Measurements from ENCODE around the gene CUX1. TPM values are rescaled to one million over a fixed set of nuclear protein-coding genes. Genes with fewer than 3 reads are reported as not detected.

The CUX1 gene
- total and polyA plus RNA-seq, 12 donors = 34.5 to 176 (median 145) TPM

DNA sequence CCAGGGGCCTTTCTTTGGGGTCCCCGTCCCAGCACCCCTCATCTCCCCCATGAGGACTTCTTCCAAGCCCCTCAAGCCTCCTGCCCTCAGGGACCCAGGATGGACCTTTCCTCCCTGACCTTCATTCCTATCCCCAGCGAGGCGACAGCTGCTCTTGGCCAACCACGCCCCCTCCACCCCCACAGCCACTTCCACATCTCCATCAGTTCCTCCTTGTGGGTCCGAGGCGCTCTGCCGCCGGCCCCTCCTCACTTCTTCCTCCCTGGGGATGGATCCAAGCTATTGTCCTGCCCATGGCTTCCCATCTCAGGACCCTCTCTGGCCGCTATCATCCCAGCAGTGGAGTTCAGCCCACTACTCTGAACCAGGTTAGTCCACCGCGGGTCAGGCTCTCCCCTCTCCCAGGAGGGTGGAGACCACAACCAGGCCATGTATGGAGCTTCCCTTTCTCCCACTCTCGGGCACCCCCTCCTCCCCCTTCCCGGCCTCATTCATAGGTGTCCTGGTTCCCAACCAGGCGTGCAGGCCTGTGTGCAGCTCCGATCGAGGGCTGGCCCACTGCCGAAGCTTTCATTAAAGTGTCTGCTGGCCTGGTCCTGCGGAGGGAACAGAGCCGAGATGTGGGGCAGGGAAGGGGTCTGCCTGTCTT, 467.6 kb downstream of the CUX1 start:
- TF ChIP-seq, protein P1, sequence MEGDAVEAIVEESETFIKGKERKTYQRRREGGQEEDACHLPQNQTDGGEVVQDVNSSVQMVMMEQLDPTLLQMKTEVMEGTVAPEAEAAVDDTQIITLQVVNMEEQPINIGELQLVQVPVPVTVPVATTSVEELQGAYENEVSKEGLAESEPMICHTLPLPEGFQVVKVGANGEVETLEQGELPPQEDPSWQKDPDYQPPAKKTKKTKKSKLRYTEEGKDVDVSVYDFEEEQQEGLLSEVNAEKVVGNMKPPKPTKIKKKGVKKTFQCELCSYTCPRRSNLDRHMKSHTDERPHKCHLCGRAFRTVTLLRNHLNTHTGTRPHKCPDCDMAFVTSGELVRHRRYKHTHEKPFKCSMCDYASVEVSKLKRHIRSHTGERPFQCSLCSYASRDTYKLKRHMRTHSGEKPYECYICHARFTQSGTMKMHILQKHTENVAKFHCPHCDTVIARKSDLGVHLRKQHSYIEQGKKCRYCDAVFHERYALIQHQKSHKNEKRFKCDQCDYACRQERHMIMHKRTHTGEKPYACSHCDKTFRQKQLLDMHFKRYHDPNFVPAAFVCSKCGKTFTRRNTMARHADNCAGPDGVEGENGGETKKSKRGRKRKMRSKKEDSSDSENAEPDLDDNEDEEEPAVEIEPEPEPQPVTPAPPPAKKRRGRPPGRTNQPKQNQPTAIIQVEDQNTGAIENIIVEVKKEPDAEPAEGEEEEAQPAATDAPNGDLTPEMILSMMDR (IDR thresholded peaks at IDR 0.05) = no peak
- 45 to 53% methylated on average over 19 of the region's 19 CpGs for WGBS, 2 donors
- peak in 4 of 8 donors; percentile 20 to 43 (median 33) for ATAC-seq
- Histone ChIP-seq H3K9me3 (no peaks in the 10 kb centered on the region), H3K27me3 (no peaks in the 10 kb centered on the region), H3K27ac (peak overlapping the region in 6 of 10 donors; percentile 90 to 97 (median 94)), H3K4me3 (peak overlapping the region in 8 of 10 donors; percentile 6 to 95 (median 80)), H3K36me3 (no peaks in the 10 kb centered on the region), H3K4me1 (peaks cover 9 to 40% (median 30%) of the 10 kb centered on the region in 9 donors)
- DNase-seq = peak; percentile 50 to 60
- intact Hi-C loops (cut with DNase I) = loop anchor here in 2 of 10 donors (5.0 to 10.0 kb wide), 3 partner anchors 107 to 1410 kb away; partner anchors contain the start of genes ALKBH4 (in 1 of the 2), LRWD1 (in 1 of the 2) and SRRT (in 1 of the 2)

DNA sequence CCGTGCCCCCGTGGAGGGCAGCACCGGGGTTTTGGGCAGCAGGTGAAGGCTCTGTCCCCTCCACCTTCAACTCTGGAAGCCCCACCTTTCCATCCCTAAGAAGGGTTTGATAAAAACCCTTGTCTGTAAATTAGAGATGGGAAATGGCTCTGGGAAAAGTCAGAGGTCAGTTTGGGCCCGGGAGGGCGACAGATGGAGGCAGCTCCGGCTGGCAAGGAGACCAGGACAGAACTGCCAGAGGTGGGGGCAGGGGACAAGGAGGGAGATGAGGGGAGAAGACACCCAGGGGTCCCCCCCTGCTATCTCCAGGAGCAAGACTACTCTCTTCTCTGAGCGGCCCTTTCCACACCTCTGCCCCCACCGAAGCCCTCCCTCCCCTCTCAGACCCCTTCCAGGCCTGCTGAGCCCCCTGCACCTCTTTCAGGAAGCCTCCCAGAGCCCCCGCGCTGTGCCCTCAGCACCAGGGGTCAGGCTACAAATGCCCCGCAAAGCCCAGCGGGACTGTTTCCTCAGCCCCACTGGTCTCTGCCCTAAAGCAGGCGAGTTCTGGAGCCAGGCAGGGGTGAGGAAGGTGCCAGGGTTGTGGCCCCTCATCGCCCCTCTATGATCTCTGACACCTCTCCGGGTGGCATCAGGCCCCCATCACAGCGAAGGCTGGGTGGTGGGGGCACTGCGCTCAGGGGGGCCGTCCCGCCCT, 468.3 kb downstream of the CUX1 start:
- Histone ChIP-seq H3K36me3 (no peaks in the 10 kb centered on the region), H3K27me3 (no peaks in the 10 kb centered on the region), H3K9me3 (no peaks in the 10 kb centered on the region), H3K4me3 (peak overlapping the region in 9 of 10 donors; percentile 71 to 97 (median 88)), H3K27ac (peak overlapping the region; percentile 68 to 97 (median 92)), H3K4me1 (peaks cover 9 to 40% (median 30%) of the 10 kb centered on the region in 9 donors)
- intact Hi-C loops (cut with DNase I) = loop anchor here in 1 of 10 donors (2.0 to 10.0 kb wide), 3 partner anchors 105 to 1411 kb away; partner anchors contain the start of genes ALKBH4, LRWD1 and SRRT
- WGBS, 2 donors = 35 to 45% methylated on average over 19 of the region's 19 CpGs
- DNase-seq (no peak), ATAC-seq (peak in 3 of 8 donors; percentile 1 to 2 (median 1))
- TF ChIP-seq, protein P1 (IDR thresholded peaks at IDR 0.05) = no peak

DNA sequence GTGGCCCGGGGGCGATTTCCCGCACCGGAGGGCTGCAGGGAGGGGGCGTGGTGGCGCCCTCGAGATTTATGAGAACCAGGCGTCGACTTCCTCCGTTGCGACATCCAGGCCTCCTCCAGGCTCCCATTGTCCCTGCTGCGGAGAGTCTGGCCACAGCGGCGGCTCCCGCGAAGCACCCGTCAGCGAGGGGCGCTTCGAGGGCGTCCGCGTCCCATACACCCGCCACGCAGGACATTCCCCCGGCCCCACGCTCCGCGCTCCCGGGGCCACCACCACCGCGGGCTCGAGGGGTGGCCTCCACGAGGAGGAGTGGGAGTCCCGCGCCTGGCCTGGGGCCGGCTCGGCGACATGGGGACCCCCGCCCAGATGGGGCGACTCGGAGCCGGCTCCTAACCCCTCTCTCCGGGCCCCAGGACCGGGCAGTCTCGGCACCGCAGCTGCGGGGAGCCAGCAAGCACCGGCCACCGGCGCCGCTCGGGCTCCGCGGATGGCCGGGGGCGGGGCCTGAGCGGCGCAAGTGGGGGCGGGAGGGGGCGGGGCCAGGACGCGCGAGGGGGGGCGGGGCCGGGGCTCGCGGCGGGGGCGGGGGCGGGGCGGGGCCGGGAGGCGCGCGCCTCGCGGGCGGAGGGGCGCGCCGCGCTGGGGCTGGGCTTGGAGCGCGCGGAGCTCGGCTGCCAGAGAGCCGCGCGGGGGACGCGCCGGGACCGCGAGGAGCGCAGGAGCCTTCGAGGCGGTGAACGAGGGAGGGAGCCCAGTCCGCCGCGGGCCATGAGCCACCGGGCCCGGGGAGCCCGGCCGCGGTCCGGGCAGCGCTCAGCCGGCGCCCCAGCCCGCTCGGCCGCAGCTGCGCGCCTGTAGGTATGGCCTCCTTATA, 469.0 kb downstream of the CUX1 start, which contains the start of gene SH2B2:
SH2B2 (plus strand) TSS at position 632 of the 874 bp plus-strand sequence. CDS start 13,683 bp downstream, outside the sequence.
- peak within 1 kb of the TSS; percentile 72 to 97 (median 88) for H3K4me3 ChIP-seq
- intact Hi-C loops (cut with DNase I) = loop anchor here in 1 of 10 donors (2.0 to 10.0 kb wide), 3 partner anchors 104 to 1412 kb away; partner anchors contain the start of genes ALKBH4, LRWD1 and SRRT
- 1 to 2% methylated on average over 38 to 104 of the region's 116 CpGs for WGBS, 2 donors
- TF ChIP-seq, protein P1 (IDR thresholded peaks at IDR 0.05) = peak in 1 of 9 donors; percentile 12
- peaks cover 9 to 40% (median 30%) of the 10 kb centered on the region in 9 donors for H3K4me1 ChIP-seq
- H3K27me3 ChIP-seq = no peaks in the 10 kb centered on the region
- peak; percentile 71 to 73 for DNase-seq
- ATAC-seq = peak; percentile 67 to 81 (median 79)
- H3K27ac ChIP-seq = peak within 1 kb of the TSS; percentile 68 to 97 (median 92)
- H3K36me3 ChIP-seq = no peaks in the 10 kb centered on the region
- no peaks in the 10 kb centered on the region for H3K9me3 ChIP-seq

Measured in heart right ventricle (tissue), 16 donors.